Measurements from ENCODE around the gene MSH3. TPM values are rescaled to one million over a fixed set of nuclear protein-coding genes. Genes with fewer than 3 reads are reported as not detected.
A peak's percentile ranks its signal among the peaks of the same experiment; 100 is the strongest.

Gene MSH3
- polyA plus RNA-seq, 3 donors = 4.5 to 9.9 (median 8.0) TPM

DNA sequence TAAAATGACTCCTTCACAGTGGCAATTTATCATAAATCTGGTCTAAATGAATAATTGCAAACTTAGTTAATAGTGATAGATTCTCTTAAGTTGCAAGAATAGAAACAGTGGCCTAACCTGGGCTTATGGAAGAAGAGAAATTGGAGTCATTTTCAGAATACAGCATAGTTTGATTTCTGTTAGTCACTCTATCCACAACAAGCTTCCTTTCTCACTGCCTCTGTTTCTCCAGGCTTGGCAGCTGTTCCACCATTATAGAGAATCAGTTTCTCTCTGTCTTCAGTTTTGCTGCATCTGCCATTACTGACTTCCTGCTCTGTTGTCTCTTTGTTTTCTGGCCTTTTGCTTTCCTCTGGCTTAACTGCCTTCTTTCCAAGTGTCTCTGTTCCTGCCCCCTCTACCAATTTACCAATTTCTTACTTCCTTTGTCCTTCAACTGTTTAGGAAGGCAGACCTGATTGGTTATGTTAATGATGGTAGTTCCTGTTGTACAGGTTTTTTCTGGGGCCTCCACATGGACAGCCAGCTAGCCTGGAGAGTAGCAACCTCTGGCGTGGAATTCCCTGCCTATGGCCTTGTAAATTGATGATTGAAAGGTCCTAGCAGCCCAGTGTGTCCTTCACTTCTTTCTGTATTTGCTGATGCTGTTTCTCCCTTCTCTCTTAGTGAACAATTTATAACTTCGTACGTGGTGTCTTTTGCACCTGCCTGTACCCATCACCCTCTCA lies 229.8 kb downstream of the MSH3 start:
- Histone ChIP-seq H3K27me3 (ENCODE audit: control insufficient read depth in 2 of 2, insufficient read depth in 2 of 2, low read length in 2 of 2) (no peaks in the 10 kb centered on the region), H3K9ac (ENCODE audit: insufficient read depth, low read length, poor library complexity, severe bottlenecking) (no peak overlapping the region), H2AFZ (ENCODE audit: insufficient read depth, low read depth, low read length, poor library complexity, severe bottlenecking) (no peak overlapping the region), H4K20me1 (ENCODE audit: insufficient read depth, low read length) (no peaks in the 10 kb centered on the region), H3K79me2 (ENCODE audit: insufficient read depth, low read length) (no peaks in the 10 kb centered on the region), H3K36me3 (replicated peaks in 1 of 2; ENCODE audit: control insufficient read depth in 1 of 2, insufficient read depth in 2 of 2, low read length in 2 of 2) (peaks cover 3 to 32% of the 10 kb centered on the region in 2 donors), H3K27ac (ENCODE audit: low read depth in 1 of 2, low read length in 2 of 2) (no peak overlapping the region), H3K4me1 (ENCODE audit: control insufficient read depth in 1 of 2, insufficient read depth in 2 of 2, low read length in 2 of 2) (no peaks in the 10 kb centered on the region), H3K4me3 (replicated peaks in 1 of 3; ENCODE audit: low read depth in 2 of 3, low read length in 3 of 3) (no peak overlapping the region), H3K4me2 (replicated peaks; ENCODE audit: extremely low read depth, low read length, poor library complexity, severe bottlenecking) (no peak overlapping the region), H3K9me3 (replicated peaks in 1 of 2; ENCODE audit: control insufficient read depth in 1 of 2, insufficient read depth in 1 of 2, low read length in 2 of 2) (no peaks in the 10 kb centered on the region)
- Mint-ChIP-seq H3K4me3 (no peak overlapping the region), H3K27ac (peak overlapping the region in 1 of 7 donors; percentile 52), H3K9me3 (peaks cover 0 to 3% (median 0%) of the 10 kb centered on the region in 7 donors), H3K36me3 (peaks cover 24 to 31% of the 10 kb centered on the region in 2 donors), H3K4me1 (peaks cover 4% of the 10 kb centered on the region), H3K27me3 (ENCODE audit: low read depth in 3 of 3) (no peaks in the 10 kb centered on the region)
- 100% methylated on average over 2 of the region's 3 CpGs for WGBS (ENCODE audit: insufficient coverage)
- DNase-seq = no peak
- intact Hi-C loops (cut with micrococcal nuclease) = no loop called here
- TF ChIP-seq, protein P1, sequence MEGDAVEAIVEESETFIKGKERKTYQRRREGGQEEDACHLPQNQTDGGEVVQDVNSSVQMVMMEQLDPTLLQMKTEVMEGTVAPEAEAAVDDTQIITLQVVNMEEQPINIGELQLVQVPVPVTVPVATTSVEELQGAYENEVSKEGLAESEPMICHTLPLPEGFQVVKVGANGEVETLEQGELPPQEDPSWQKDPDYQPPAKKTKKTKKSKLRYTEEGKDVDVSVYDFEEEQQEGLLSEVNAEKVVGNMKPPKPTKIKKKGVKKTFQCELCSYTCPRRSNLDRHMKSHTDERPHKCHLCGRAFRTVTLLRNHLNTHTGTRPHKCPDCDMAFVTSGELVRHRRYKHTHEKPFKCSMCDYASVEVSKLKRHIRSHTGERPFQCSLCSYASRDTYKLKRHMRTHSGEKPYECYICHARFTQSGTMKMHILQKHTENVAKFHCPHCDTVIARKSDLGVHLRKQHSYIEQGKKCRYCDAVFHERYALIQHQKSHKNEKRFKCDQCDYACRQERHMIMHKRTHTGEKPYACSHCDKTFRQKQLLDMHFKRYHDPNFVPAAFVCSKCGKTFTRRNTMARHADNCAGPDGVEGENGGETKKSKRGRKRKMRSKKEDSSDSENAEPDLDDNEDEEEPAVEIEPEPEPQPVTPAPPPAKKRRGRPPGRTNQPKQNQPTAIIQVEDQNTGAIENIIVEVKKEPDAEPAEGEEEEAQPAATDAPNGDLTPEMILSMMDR (IDR thresholded peaks at IDR 0.05) = no peak

- peak overlapping the region in 1 of 7 donors; percentile 16 for H3K27ac Mint-ChIP-seq
- no CpG with 5 or more reads among the region's 1 CpG for WGBS (ENCODE audit: insufficient coverage)
- H3K9me3 ChIP-seq (replicated peaks in 1 of 2; ENCODE audit: control insufficient read depth in 1 of 2, insufficient read depth in 1 of 2, low read length in 2 of 2) = no peaks in the 10 kb centered on the region
- H3K9me3 Mint-ChIP-seq = peaks cover 0 to 3% (median 0%) of the 10 kb centered on the region in 7 donors
- no peak overlapping the region for H3K27ac ChIP-seq (ENCODE audit: low read depth in 1 of 2, low read length in 2 of 2)
- no peaks in the 10 kb centered on the region for H3K4me1 ChIP-seq (ENCODE audit: control insufficient read depth in 1 of 2, insufficient read depth in 2 of 2, low read length in 2 of 2)
- no peaks in the 10 kb centered on the region for H3K27me3 Mint-ChIP-seq (ENCODE audit: low read depth in 3 of 3)
- no peak overlapping the region for H3K9ac ChIP-seq (ENCODE audit: insufficient read depth, low read length, poor library complexity, severe bottlenecking)
- no peaks in the 10 kb centered on the region for H3K79me2 ChIP-seq (ENCODE audit: insufficient read depth, low read length)
- DNase-seq = no peak
- peaks cover 28 to 37% of the 10 kb centered on the region in 2 donors for H3K36me3 Mint-ChIP-seq
- intact Hi-C loops (cut with micrococcal nuclease) = no loop called here
- no peak overlapping the region for H3K4me3 ChIP-seq (replicated peaks in 1 of 3; ENCODE audit: low read depth in 2 of 3, low read length in 3 of 3)
- H3K4me2 ChIP-seq (replicated peaks; ENCODE audit: extremely low read depth, low read length, poor library complexity, severe bottlenecking) = no peak overlapping the region
- H3K4me3 Mint-ChIP-seq = no peak overlapping the region
- H2AFZ ChIP-seq (ENCODE audit: insufficient read depth, low read depth, low read length, poor library complexity, severe bottlenecking) = no peak overlapping the region
- no peaks in the 10 kb centered on the region for H3K27me3 ChIP-seq (ENCODE audit: control insufficient read depth in 2 of 2, insufficient read depth in 2 of 2, low read length in 2 of 2)
- no peaks in the 10 kb centered on the region for H4K20me1 ChIP-seq (ENCODE audit: insufficient read depth, low read length)
- H3K4me1 Mint-ChIP-seq = peaks cover 4% of the 10 kb centered on the region
- H3K36me3 ChIP-seq (replicated peaks in 1 of 2; ENCODE audit: control insufficient read depth in 1 of 2, insufficient read depth in 2 of 2, low read length in 2 of 2) = peaks cover 3 to 32% of the 10 kb centered on the region in 2 donors
- TF ChIP-seq, protein P1 (IDR thresholded peaks at IDR 0.05) = no peak
Observed at GRCh38 chr5:80884929-80885328, 230.5 kb downstream of the MSH3 start.
